Activated naive CD8-positive, alpha-beta T cell treated with anti-CD3 and anti-CD28 coated beads, Interleukin-2, amount 50 U/mL, for 24 hours (primary cell): ENCODE results near the gene TSEN2.
A peak's percentile ranks its signal among the peaks of the same experiment; 100 is the strongest.
"Not testable (repeated sequence)": the region's sequence is repeated elsewhere in the genome, so short reads cannot be mapped to it uniquely, and the experiment has no call there.

Source experiments
- ATAC-seq: fragments of 150-1000 bp; cut with Tn5 transposase; one replicate; pipeline ENCODE4 v1.10.0; 2021
- DNase-seq: peaks from one replicate; pipeline ENCODE4 v3.0.0; 2021
- H3K27ac Mint-ChIP-seq: one replicate; pipeline ENCODE4 v1.8.0; 2021; ENCODE audit warnings: mild to moderate bottlenecking, mixed read lengths
- H3K27me3 Mint-ChIP-seq: one replicate; pipeline ENCODE4 v1.8.0; 2021; ENCODE audit warnings: mixed read lengths
- H3K36me3 Mint-ChIP-seq: one replicate; pipeline ENCODE4 v1.8.0; 2021; ENCODE audit warnings: low read depth, mixed read lengths
- H3K4me1 Mint-ChIP-seq: one replicate; pipeline ENCODE4 v1.8.0; 2021; ENCODE audit warnings: mixed read lengths
- H3K4me3 Mint-ChIP-seq: one replicate; pipeline ENCODE4 v1.8.0; 2021; ENCODE audit warnings: mild to moderate bottlenecking, moderate library complexity, mixed read lengths
- H3K9me3 Mint-ChIP-seq: one replicate; pipeline ENCODE4 v1.8.0; 2021; ENCODE audit warnings: mixed read lengths

TSEN2 gene

DNA sequence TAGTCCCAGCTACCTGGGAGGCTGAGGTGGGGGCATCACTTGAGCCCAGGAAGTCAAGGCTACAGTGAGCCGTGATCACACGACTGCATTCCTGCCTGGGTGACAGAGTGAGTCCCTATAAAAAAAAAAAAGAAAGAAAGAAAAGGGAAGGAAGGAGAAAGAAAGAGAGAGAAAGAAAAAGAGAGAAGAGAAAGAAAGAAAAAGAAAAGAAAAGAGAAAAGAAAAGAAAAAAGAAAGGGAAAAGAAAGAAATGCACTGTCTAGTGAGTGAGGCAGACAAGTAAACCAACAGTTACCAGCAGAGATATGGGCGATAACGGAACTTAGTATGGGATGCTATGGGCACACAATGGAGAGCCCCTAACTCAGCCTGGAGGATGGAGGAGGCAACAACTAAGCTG lies 37.2 kb upstream of the TSEN2 start:
- Mint-ChIP-seq H3K36me3 (no peaks in the 10 kb centered on the region), H3K27ac (no peak overlapping the region), H3K9me3 (no peaks in the 10 kb centered on the region), H3K4me1 (no peaks in the 10 kb centered on the region), H3K27me3 (peaks cover 11% of the 10 kb centered on the region), H3K4me3 (no peak overlapping the region)
- DNase-seq (no peak), ATAC-seq (no peak)

GRCh38 chr3:12448404-12449202 lies 35.7 kb upstream of the TSEN2 start:
- not testable (repeated sequence) for H3K4me1 Mint-ChIP-seq, H3K9me3 Mint-ChIP-seq, H3K36me3 Mint-ChIP-seq, DNase-seq, ATAC-seq, H3K27me3 Mint-ChIP-seq, H3K4me3 Mint-ChIP-seq, H3K27ac Mint-ChIP-seq

- Mint-ChIP-seq H3K27ac (no peak overlapping the region), H3K9me3 (no peaks in the 10 kb centered on the region), H3K27me3 (peaks cover 2% of the 10 kb centered on the region), H3K4me3 (no peak overlapping the region), H3K4me1 (peaks cover 7% of the 10 kb centered on the region), H3K36me3 (no peaks in the 10 kb centered on the region)
- DNase-seq (no peak), ATAC-seq (no peak)
Measured at GRCh38 chr3:12449889-12450682, 34.2 kb upstream of the TSEN2 start.

- ATAC-seq: no peak
- Mint-ChIP-seq H3K36me3 (no peaks in the 10 kb centered on the region), H3K27me3 (peaks cover 2% of the 10 kb centered on the region), H3K9me3 (no peaks in the 10 kb centered on the region), H3K27ac (no peak overlapping the region), H3K4me1 (peaks cover 8% of the 10 kb centered on the region), H3K4me3 (no peak overlapping the region)
- no peak for DNase-seq
Measured at GRCh38 chr3:12451481-12451880, 32.8 kb upstream of the TSEN2 start.

GRCh38 chr3:12451960-12452359 lies 32.3 kb upstream of the TSEN2 start:
- Mint-ChIP-seq H3K27ac (no peak overlapping the region), H3K9me3 (no peaks in the 10 kb centered on the region), H3K27me3 (peaks cover 2% of the 10 kb centered on the region), H3K36me3 (no peaks in the 10 kb centered on the region), H3K4me1 (peaks cover 8% of the 10 kb centered on the region), H3K4me3 (no peak overlapping the region)
- ATAC-seq (no peak), DNase-seq (no peak)

DNA sequence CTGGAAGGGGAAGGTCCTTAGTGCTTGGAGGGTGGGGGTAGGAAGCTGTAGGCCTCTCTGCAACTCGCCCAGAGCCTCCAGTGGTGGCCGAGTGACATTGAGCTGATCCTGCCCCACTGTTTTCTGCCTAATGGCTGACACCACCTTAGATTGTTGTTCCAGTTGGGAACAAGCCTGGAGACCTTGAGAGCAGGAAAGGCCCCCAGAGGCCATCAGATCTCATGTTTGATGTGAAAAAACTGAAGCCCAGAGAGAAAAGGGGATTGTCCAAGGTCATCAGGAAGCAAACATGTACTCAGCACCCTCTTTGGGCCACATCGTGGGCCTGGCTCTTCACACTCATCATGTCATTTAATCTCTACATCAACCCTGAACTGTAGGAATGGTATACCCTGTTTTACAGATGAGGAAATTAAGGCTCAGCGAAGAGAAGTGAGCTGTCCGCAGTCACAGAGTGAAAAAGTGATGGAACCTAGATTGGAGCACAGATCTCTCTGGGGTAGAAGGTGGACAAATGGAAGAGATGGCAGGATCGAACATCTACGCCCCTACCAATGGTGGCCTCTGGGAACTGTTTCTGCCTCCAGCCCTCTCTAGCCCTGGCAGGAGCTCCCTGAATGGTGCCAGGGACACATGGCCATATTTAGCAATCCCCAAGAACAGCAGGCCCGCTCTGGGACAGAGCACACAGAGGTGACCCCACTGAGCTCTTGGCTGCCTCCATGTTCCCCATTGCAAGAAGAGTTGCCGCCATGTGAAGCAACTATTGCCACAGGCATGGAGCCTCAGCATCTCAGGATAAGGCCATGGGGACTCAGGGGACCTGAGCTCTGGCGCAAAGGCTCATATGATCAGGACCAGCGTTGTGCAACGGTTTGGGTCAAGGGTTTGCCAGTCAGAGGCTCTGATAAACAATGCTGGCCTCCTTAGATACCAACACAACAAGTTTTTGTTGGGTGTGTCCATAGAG lies 31.6 kb upstream of the TSEN2 start:
- H3K4me1 Mint-ChIP-seq: peaks cover 8% of the 10 kb centered on the region
- no peak overlapping the region for H3K27ac Mint-ChIP-seq
- ATAC-seq (no peak), DNase-seq (no peak)
- no peaks in the 10 kb centered on the region for H3K27me3 Mint-ChIP-seq
- no peaks in the 10 kb centered on the region for H3K36me3 Mint-ChIP-seq
- H3K9me3 Mint-ChIP-seq: no peaks in the 10 kb centered on the region
- H3K4me3 Mint-ChIP-seq: no peak overlapping the region

- DNase-seq: no peak
- ATAC-seq: peak; percentile 29
- Mint-ChIP-seq H3K36me3 (no peaks in the 10 kb centered on the region), H3K27ac (no peak overlapping the region), H3K4me1 (peaks cover 8% of the 10 kb centered on the region), H3K9me3 (no peaks in the 10 kb centered on the region), H3K27me3 (no peaks in the 10 kb centered on the region), H3K4me3 (no peak overlapping the region)
Measured at GRCh38 chr3:12454076-12454815, 30.0 kb upstream of the TSEN2 start.

GRCh38 chr3:12454816-12455121 lies 29.5 kb upstream of the TSEN2 start:
- H3K27ac Mint-ChIP-seq: no peak overlapping the region
- no peaks in the 10 kb centered on the region for H3K27me3 Mint-ChIP-seq
- no peaks in the 10 kb centered on the region for H3K36me3 Mint-ChIP-seq
- peaks cover 8% of the 10 kb centered on the region for H3K4me1 Mint-ChIP-seq
- DNase-seq (no peak), ATAC-seq (peak; percentile 8)
- H3K9me3 Mint-ChIP-seq: no peaks in the 10 kb centered on the region
- H3K4me3 Mint-ChIP-seq: no peak overlapping the region

GRCh38 chr3:12455740-12456139 lies 28.5 kb upstream of the TSEN2 start:
- Mint-ChIP-seq H3K27ac (no peak overlapping the region), H3K27me3 (no peaks in the 10 kb centered on the region), H3K4me3 (no peak overlapping the region), H3K9me3 (no peaks in the 10 kb centered on the region), H3K36me3 (no peaks in the 10 kb centered on the region), H3K4me1 (peaks cover 11% of the 10 kb centered on the region)
- ATAC-seq: no peak
- DNase-seq: no peak

GRCh38 chr3:12456441-12456840 lies 27.8 kb upstream of the TSEN2 start:
- no peak overlapping the region for H3K4me3 Mint-ChIP-seq
- H3K4me1 Mint-ChIP-seq: peaks cover 18% of the 10 kb centered on the region
- no peaks in the 10 kb centered on the region for H3K36me3 Mint-ChIP-seq
- DNase-seq: no peak
- H3K9me3 Mint-ChIP-seq: no peaks in the 10 kb centered on the region
- no peak overlapping the region for H3K27ac Mint-ChIP-seq
- no peak for ATAC-seq
- H3K27me3 Mint-ChIP-seq: no peaks in the 10 kb centered on the region

DNA sequence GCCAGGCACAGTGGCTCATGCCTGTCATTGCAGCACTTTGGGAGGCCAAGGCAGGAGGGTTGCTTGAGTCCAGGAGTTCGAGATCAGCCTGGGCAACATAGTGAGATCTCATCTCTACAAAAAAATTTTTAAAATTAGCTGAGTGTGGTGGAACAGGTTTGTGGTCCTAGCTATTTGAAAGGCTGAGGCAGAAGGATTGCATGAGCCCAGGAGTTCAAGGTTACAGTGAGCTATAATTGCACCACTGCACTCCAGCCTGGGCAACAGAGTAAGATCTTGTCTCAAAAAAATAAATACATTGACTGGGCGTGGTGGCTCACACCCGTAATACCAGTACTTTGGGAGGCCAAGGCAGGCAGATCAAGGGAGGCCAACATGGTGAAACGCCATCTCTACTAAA lies 26.9 kb upstream of the TSEN2 start:
- H3K9me3 Mint-ChIP-seq, H3K27me3 Mint-ChIP-seq: not testable (repeated sequence)

DNA sequence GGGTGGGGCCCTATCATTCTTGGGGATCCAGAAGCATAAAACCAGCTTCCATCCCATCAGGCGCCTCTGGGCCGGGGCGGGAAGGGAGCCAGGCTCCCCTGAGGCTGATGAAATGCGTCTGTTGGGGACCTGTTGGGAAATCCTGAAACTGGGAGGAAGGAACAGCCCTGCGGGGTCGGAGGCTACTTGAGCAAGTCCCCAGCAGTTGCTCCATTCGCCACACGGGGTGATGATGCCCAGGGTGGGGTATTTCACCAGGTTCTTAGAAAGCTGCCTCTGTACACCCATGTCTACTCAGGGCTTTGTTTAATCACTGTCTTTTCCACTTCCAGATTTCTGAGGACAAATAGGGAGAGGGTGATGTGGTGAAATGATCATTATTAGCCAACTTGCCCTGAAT lies 25.4 kb upstream of the TSEN2 start:
- DNase-seq (no peak), ATAC-seq (no peak)
- Mint-ChIP-seq H3K36me3 (no peaks in the 10 kb centered on the region), H3K4me3 (no peak overlapping the region), H3K4me1 (peaks cover 32% of the 10 kb centered on the region), H3K27me3 (no peaks in the 10 kb centered on the region), H3K27ac (no peak overlapping the region), H3K9me3 (no peaks in the 10 kb centered on the region)

More for the DNA sequence above, 26.9 kb upstream of the TSEN2 start:
- not testable (repeated sequence) for H3K27ac Mint-ChIP-seq, ATAC-seq, DNase-seq, H3K4me3 Mint-ChIP-seq, H3K36me3 Mint-ChIP-seq
- peaks cover 25% of the 10 kb centered on the region for H3K4me1 Mint-ChIP-seq

DNA sequence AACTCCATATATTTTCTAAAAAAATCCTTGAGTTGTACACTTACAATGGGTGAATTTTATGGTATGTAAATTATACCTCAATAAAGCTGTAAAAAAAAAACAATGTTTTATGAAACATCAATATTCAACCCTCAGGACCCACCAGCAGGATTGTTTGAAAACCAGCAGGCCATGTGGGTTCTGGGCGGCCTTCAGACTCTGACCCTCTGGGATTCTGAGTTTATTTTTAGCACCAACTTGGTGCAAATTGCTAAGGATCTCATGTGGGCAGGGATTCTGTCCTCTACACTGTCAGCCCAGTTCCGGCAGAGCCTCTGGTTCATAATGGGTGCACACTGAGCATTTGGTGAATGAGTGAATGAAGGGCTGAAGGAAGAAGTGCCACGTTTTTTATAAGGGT lies 24.2 kb upstream of the TSEN2 start:
- Mint-ChIP-seq H3K9me3 (no peaks in the 10 kb centered on the region), H3K36me3 (no peaks in the 10 kb centered on the region), H3K4me3 (no peak overlapping the region), H3K27me3 (no peaks in the 10 kb centered on the region), H3K27ac (no peak overlapping the region), H3K4me1 (peaks cover 25% of the 10 kb centered on the region)
- ATAC-seq (no peak), DNase-seq (no peak)

- ATAC-seq (peak; percentile 86), DNase-seq (peak; percentile 53)
- Mint-ChIP-seq H3K9me3 (no peaks in the 10 kb centered on the region), H3K27ac (peak overlapping the region; percentile 15), H3K4me1 (peaks cover 24% of the 10 kb centered on the region), H3K27me3 (no peaks in the 10 kb centered on the region), H3K4me3 (no peak overlapping the region), H3K36me3 (no peaks in the 10 kb centered on the region)
Measured at GRCh38 chr3:12461097-12461649, 23.1 kb upstream of the TSEN2 start.
